Lower lobe of right lung (tissue), 2 donors: ENCODE measurements around the gene SNN. TPM values are rescaled to one million over a fixed set of nuclear protein-coding genes. Genes with fewer than 3 reads are reported as not detected.

Source experiments
- ATAC-seq, 2 donors: fragments of 200-7000 bp; cut with Tn5 transposase; one replicate each; pipeline ENCODE4 v1.9.1; 2020 to 2022; ENCODE audit warnings: mild to moderate bottlenecking in 2 of 2, moderate library complexity in 2 of 2
- DNase-seq: peaks from one replicate; pipeline ENCODE4 v3.0.0-alpha.2; 2020
- H3K27ac ChIP-seq: fragments of 200-600 bp; one replicate; pipeline ENCODE4 v1.8.0; 2022
- H3K27me3 ChIP-seq: fragments of 200-600 bp; one replicate; pipeline ENCODE4 v1.8.0; 2022; ENCODE audit warnings: low read depth
- H3K36me3 ChIP-seq: fragments of 200-600 bp; one replicate; pipeline ENCODE4 v1.8.0; 2022; ENCODE audit warnings: mild to moderate bottlenecking
- H3K4me1 ChIP-seq: fragments of 200-600 bp; one replicate; pipeline ENCODE4 v1.8.0; 2022
- H3K4me3 ChIP-seq: fragments of 200-600 bp; one replicate; pipeline ENCODE4 v1.8.0; 2022; ENCODE audit warnings: mild to moderate bottlenecking
- H3K9me3 ChIP-seq: fragments of 200-600 bp; one replicate; pipeline ENCODE4 v1.8.0; 2022
- intact Hi-C: fragments of 100-400 bp; cut with DNase I; formaldehyde crosslinking; loops from one replicate; pipeline ENCODE4 v1.11.0; 2022
- total RNA-seq: library from RNA; stranded (reverse); fragmentation: NEBNext Ultra II Directional; extraction: Animal tissue kit (Norgen Biotek cat#: 25700); gene quantifications from one replicate; pipeline ENCODE4 v1.2.1, GENCODE V29; 2021
- TF ChIP-seq, protein P1 (sequence below): fragments of 200-600 bp; IDR thresholded peaks from one replicate; pipeline ENCODE4 v1.8.0; 2022; ENCODE audit warnings: antibody characterized with exemption, mild to moderate bottlenecking
- donor health status: DM: no; HTN: yes; CAD: no; lungs with severe emphysema.

SNN gene
- total RNA-seq, 1 donor from 2014 or later, result 25.5 TPM

DNA sequence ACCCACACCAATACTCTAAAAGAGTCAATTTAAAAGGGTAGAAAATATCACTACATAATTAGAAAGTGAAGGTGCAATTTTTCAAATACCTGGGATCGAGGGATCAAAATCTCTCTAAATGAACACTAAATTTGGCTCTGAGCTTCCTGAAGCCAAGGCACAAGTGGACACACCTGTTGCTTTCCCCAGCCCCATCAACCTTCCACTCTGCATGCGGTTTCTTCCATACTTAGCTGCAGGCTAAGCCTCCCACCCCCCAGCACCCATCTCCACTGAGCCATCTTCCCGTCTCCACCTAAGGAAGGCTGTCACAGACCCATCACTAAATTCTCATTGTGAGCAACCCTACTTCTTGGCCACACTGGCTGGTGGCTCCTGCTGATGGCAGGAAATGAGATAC, 43.9 kb downstream of the SNN start:
- Histone ChIP-seq H3K36me3 (peaks cover 79% of the 10 kb centered on the region), H3K4me3 (no peak overlapping the region), H3K4me1 (peaks cover 21% of the 10 kb centered on the region), H3K27me3 (no peaks in the 10 kb centered on the region), H3K9me3 (no peaks in the 10 kb centered on the region), H3K27ac (no peak overlapping the region)
- ATAC-seq (no peak), DNase-seq (no peak)
- TF ChIP-seq, protein P1, sequence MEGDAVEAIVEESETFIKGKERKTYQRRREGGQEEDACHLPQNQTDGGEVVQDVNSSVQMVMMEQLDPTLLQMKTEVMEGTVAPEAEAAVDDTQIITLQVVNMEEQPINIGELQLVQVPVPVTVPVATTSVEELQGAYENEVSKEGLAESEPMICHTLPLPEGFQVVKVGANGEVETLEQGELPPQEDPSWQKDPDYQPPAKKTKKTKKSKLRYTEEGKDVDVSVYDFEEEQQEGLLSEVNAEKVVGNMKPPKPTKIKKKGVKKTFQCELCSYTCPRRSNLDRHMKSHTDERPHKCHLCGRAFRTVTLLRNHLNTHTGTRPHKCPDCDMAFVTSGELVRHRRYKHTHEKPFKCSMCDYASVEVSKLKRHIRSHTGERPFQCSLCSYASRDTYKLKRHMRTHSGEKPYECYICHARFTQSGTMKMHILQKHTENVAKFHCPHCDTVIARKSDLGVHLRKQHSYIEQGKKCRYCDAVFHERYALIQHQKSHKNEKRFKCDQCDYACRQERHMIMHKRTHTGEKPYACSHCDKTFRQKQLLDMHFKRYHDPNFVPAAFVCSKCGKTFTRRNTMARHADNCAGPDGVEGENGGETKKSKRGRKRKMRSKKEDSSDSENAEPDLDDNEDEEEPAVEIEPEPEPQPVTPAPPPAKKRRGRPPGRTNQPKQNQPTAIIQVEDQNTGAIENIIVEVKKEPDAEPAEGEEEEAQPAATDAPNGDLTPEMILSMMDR, result no peak
- intact Hi-C loops, result loop anchor here (10.0 kb wide), 1 partner anchor 307 kb away; no protein-coding TSS in a partner anchor

- H3K4me3 ChIP-seq, result no peak overlapping the region
- TF ChIP-seq, protein P1, result no peak
- peaks cover 31% of the 10 kb centered on the region for H3K4me1 ChIP-seq
- no peak overlapping the region for H3K27ac ChIP-seq
- no peak for ATAC-seq
- no peaks in the 10 kb centered on the region for H3K9me3 ChIP-seq
- DNase-seq, result no peak
- no peaks in the 10 kb centered on the region for H3K27me3 ChIP-seq
- H3K36me3 ChIP-seq, result peaks cover 84% of the 10 kb centered on the region
- intact Hi-C loops, result loop anchor here (10.0 kb wide), 1 partner anchor 311 kb away; no protein-coding TSS in a partner anchor
Measured at GRCh38 chr16:11715246-11715947, 47.1 kb downstream of the SNN start.

GRCh38 chr16:11716336-11716735, 48.1 kb downstream of the SNN start:
- Histone ChIP-seq H3K27me3 (no peaks in the 10 kb centered on the region), H3K9me3 (no peaks in the 10 kb centered on the region), H3K4me1 (peaks cover 33% of the 10 kb centered on the region), H3K27ac (peak overlapping the region; percentile 14), H3K4me3 (no peak overlapping the region), H3K36me3 (peaks cover 85% of the 10 kb centered on the region)
- no peak for DNase-seq
- intact Hi-C loops, result loop anchor here (10.0 kb wide), 1 partner anchor 312 kb away; no protein-coding TSS in a partner anchor
- no peak for ATAC-seq
- TF ChIP-seq, protein P1, result no peak

DNA sequence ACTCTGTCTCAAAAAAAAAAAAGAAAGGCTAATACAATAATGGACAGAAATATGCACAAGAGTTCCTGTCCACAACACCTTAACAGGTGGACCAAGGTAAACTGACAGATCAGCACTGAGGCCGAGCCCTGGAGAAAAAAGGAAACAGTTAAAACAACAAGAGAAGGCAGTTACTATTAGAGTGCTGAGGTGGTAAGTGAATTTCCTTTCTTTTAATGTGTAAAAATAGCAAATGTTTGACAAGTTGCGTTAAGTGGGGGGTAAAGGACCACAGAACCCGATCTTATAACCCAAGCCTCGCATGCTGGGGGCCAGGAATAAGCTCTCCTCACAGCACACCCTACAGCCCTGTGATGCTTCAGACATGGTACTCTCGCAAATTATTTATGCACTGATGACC, 49.6 kb downstream of the SNN start:
- Histone ChIP-seq H3K27ac (peak overlapping the region; percentile 6), H3K27me3 (no peaks in the 10 kb centered on the region), H3K9me3 (no peaks in the 10 kb centered on the region), H3K4me3 (no peak overlapping the region), H3K4me1 (peaks cover 40% of the 10 kb centered on the region), H3K36me3 (peaks cover 88% of the 10 kb centered on the region)
- DNase-seq, result no peak
- intact Hi-C loops, result loop anchor here (10.0 kb wide), 1 partner anchor 313 kb away; no protein-coding TSS in a partner anchor
- TF ChIP-seq, protein P1, result no peak
- ATAC-seq, result no peak

- no peaks in the 10 kb centered on the region for H3K9me3 ChIP-seq
- H3K4me1 ChIP-seq, result peaks cover 42% of the 10 kb centered on the region
- H3K27ac ChIP-seq, result peak overlapping the region; percentile 32
- H3K27me3 ChIP-seq, result no peaks in the 10 kb centered on the region
- no peak overlapping the region for H3K4me3 ChIP-seq
- TF ChIP-seq, protein P1, result no peak
- intact Hi-C loops, result loop anchor here (10.0 kb wide), 1 partner anchor 314 kb away; no protein-coding TSS in a partner anchor
- DNase-seq (no peak), ATAC-seq (no peak)
- peaks cover 86% of the 10 kb centered on the region for H3K36me3 ChIP-seq
Measured at GRCh38 chr16:11719171-11719570, 50.9 kb downstream of the SNN start.
